K562 (cell line): Measurements from ENCODE around the gene PGBD1.
"Not testable (repeated sequence)": the region's sequence is repeated elsewhere in the genome, so short reads cannot be mapped to it uniquely, and the experiment has no call there.

Experiments
- CREB1 ChIP-seq, 2 experiments: sonication (generic) in 1 of 2; formaldehyde crosslinking in 1 of 2; IDR thresholded peaks; 2 replicates each; pipeline versions ENCODE4 v1.6.1 to v1.8.0; 2012 to 2022; ENCODE audit warnings: inconsistent platforms in 1 of 2, mild to moderate bottlenecking in 1 of 2, missing genetic modification reagents in 1 of 2, moderate library complexity in 1 of 2
- FOS ChIP-seq: IDR thresholded peaks from 3 replicates; pipeline ENCODE4 v1.6.1; 2011; ENCODE audit not compliant: insufficient read length; ENCODE audit errors: extremely low read depth
- MAFG ChIP-seq: fragments of 450-650 bp; conservative IDR thresholded peaks from 2 replicates; pipeline ENCODE4 v1.6.1; 2016; ENCODE audit warnings: missing genetic modification characterization, missing compliant biosample characterization
- PCBP2 ChIP-seq: fragments of 200-400 bp; formaldehyde crosslinking; IDR thresholded peaks from 2 replicates; pipeline ENCODE4 v1.6.1; 2018; ENCODE audit warnings: low read length, low read depth, mild to moderate bottlenecking, moderate library complexity; ENCODE audit not compliant: poor library complexity, severe bottlenecking
- TAF1 ChIP-seq: IDR thresholded peaks from 2 replicates; pipeline ENCODE4 v1.6.1; 2011; ENCODE audit warnings: mild to moderate bottlenecking, low read length, moderate library complexity; ENCODE audit not compliant: insufficient read depth, control insufficient read depth, severe bottlenecking; ENCODE audit errors: extremely low read depth
- WHSC1 ChIP-seq: IDR thresholded peaks from one replicate; pipeline ENCODE4 v1.6.1; 2012; ENCODE audit warnings: low read length, control low read depth, inconsistent platforms
- ZNF124 ChIP-seq: sonication (generic); formaldehyde crosslinking; IDR thresholded peaks from 2 replicates; pipeline ENCODE4 v1.8.1; 2022; ENCODE audit warnings: missing genetic modification reagents
- ZNF217 ChIP-seq: sonication (generic); formaldehyde crosslinking; IDR thresholded peaks from 2 replicates; pipeline ENCODE4 v1.8.0; 2022; ENCODE audit warnings: mild to moderate bottlenecking, missing genetic modification reagents
- ZNF639 ChIP-seq, 2 experiments: fragments of 200-800 bp in 1 of 2; sonication (Bioruptor generic) in 1 of 2; sonication (generic) in 1 of 2; formaldehyde crosslinking in 1 of 2; IDR thresholded peaks in 1 of 2; conservative IDR thresholded peaks in 1 of 2; 2 replicates each; pipeline versions ENCODE4 v1.5.0 to v1.6.1; 2016 to 2020; ENCODE audit warnings: missing compliant biosample characterization in 1 of 2, missing genetic modification characterization in 1 of 2, missing genetic modification reagents in 1 of 2

GRCh38 chr6:28317866-28318265, 36.5 kb downstream of the PGBD1 start:
- not testable (repeated sequence) for TF ChIP-seq PCBP2; TAF1; MAFG (tag); CREB1 (IDR thresholded peaks at IDR 0.05); CREB1 (CRISPR knock-in tag; IDR thresholded peaks at IDR 0.05); ZNF217 (CRISPR knock-in tag); WHSC1; FOS; ZNF124; ZNF639 (CRISPR knock-in tag; conservative IDR thresholded peaks at IDR 0.05 in 1 of 2, IDR thresholded peaks at IDR 0.05 in 1 of 2)
